HG03354 (cell line): ENCODE results near the gene SCRT2.
"Not testable (repeated sequence)": the region's sequence is repeated elsewhere in the genome, so short reads cannot be mapped to it uniquely, and the experiment has no call there.

Source experiments
- ATAC-seq: cut with Tn5 transposase; IDR thresholded peaks from one replicate; pipeline ENCODE4 v1.9.1; 2021; ENCODE audit warnings: mild to moderate bottlenecking; ENCODE audit not compliant: unreplicated experiment, poor library complexity, severe bottlenecking

The SCRT2 gene

DNA sequence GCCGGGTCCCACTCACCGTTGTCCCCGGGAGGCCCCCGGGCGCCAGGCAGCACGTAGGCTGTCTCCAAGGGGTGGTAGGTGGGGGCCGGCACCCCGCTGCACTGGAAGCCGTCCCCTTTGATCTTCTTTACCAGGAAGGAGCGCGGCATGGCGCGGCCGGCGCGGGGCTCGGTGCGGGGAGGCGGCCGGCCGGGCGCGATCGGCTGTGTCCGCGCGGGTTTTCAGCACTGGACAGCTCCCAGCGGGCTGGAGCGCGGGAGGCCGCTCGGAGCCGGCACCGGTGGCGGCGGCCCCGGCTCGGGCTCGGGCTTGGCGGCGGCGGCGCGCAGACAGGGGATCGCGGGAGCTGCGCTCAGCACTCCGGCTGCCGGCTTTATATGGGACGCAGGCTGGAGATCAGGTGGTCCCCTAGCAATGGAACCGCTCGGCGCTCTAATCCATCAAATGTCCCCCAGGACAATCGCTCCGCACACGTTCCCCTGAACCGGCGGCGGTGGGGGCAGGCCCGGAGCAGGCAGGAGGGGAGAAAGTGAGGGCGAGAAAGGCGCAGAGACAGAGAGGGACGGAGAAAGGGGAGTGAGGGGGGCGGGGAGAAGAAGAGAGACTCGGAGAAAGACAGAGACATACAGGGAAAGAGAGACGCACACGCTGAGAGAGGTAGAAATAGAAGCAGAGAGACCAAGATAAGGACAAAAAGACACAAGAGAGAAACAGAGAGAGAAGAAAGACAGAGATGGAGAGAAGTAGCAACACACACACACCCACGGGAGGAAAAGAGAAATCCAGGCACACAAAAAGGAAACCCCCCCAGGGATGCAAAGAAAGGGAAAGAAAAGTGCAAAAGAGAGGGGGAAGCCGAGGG is at the start of gene SCRT2:
TSS of gene SCRT2 (minus strand) at position 350 of the 862 bp plus-strand sequence. CDS start at position 149, 201 bp downstream.
- ATAC-seq = no peak

GRCh38 chr20:724797-725196 is 49.2 kb upstream of the SCRT2 start:
- not testable (repeated sequence) for ATAC-seq

DNA sequence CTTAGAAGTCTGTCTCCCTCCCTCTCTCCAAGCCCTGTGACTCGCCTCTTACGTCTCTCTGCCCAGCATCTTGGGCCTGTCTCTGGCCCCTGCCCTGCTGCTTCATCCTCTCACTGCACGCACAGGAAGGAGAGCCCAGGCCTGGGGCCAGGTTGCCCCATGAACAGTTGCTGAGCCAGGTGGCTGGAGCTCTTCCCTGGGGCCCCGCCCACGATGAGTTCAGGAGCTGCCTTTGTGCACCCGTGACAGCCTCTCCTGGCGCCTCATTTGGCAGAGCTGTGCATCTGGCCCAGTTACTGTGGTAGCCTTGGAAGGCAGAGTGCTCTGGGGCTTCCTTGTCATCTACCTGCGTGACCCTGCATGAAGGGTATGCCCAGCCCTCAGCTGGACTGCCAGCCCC is 48.2 kb upstream of the SCRT2 start:
- no peak for ATAC-seq

GRCh38 chr20:722822-723644 is 47.4 kb upstream of the SCRT2 start:
- no peak for ATAC-seq

DNA sequence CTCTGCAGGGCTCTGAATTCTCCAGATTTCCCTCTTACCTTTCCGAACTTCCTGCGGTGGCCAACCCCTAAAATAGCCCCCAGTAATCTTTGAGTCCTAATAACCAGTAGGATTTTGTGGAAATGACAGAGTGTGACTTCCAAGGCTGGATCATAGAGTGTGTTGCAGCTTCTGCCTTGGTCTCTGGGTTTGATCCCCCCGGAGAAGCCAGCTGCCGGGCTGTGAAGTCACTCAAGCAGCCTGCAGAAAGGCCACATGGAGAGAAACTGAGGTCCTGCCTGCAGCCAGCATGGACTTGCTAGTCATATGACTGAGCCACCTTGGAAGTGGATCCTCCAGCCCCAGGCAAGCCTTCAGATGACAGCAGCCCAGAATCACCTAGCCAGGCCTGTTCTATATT is 46.3 kb upstream of the SCRT2 start:
- ATAC-seq = no peak

DNA sequence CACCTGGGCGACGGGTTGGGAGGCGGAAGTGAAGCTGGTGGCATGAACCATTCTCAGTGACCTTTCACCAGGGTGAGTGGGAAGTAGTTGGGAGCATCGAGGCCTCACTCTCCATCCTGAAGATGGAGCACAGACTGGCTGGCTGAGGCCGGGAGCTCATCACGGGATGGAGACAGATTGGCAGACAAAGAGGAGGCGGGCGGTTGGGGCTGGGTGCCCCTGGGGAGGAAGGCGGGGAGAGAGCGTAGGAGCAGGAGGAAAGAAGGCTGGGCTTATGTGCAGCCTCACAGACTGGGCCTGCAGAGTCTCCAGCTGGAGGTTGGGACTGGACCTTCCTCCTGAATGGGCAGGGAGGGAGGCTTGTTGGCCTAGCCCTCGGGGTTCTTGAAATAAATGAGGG is 44.2 kb upstream of the SCRT2 start:
- no peak for ATAC-seq

DNA sequence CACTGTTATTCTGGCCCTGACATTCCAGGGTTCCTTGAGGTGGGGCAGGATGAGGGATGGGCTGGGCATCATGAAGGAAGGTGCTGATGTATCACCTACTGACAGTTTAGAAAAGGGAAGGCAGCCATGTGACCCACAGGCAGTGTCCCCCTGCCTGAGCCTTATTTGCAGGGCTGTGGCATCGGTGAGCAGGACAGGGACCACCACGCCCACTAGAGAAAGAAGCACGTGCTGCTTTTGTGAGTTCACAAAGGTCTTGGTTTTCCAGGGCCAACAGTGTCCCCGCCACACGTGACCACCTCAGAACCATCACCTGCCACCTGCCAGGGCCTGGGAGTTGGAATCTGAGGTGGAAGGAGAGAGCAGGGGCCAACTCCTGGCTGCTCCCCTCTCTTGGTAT is 43.5 kb upstream of the SCRT2 start:
- ATAC-seq = no peak

GRCh38 chr20:717832-718231 is 42.2 kb upstream of the SCRT2 start:
- ATAC-seq = no peak

GRCh38 chr20:717271-717670 is 41.7 kb upstream of the SCRT2 start:
- ATAC-seq = no peak

- ATAC-seq = no peak
These were observed 38.9 kb upstream of the SCRT2 start for GRCh38 chr20:714453-714852.

DNA sequence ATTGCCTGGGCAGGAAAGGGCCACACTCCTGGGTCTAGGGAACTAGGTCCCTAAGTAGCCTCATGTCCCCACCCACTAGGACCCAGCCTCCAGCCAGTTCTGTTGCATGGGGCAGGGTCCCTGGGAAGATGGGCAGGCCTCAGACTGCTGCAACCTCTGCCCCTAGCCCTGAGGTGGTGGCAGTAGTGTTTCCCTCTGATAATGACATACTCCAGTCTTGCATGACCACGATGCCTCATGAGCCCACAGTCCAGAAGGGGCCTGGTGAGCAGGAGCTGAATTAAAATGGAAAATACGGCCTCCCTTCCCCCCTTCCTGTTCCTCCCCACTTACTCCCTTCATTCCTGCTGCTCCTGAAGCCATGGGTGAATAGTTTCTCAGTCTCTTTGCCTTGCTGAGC is 36.0 kb upstream of the SCRT2 start:
- no peak for ATAC-seq

DNA sequence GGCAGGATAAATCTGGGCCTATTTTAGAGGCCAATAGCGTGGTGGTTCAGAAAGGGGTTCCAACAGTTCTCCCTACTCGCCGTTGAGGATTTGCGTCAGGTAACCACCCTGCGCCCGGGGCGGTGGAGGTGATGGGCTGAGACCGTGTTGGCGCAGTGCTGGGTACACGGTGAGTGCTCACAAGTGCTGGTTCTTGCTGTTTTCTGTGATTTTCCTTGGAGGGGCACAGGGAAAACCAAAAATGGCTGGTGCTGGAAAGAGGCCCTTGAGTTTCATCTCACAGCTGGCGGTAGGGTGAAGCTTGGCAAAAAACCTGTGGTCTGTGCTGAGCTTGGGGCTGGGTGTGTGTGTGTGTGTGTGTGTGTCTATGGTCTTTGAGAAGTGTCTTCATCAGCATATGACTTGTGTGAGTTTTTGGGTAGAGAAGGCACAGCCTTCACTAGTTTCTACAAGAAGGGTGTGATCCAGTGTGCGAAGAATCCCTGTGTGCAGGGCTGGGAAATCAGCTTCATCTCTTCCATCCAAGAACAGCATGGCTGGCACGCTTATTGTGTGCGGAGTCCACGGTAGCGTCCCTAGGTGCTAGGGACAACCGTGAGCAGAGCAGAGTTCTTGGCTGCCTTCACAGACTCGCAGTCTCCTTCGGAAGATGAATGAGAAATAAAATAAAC is 35.3 kb upstream of the SCRT2 start:
- no peak for ATAC-seq

GRCh38 chr20:709991-710779 is 34.6 kb upstream of the SCRT2 start:
- ATAC-seq = no peak

DNA sequence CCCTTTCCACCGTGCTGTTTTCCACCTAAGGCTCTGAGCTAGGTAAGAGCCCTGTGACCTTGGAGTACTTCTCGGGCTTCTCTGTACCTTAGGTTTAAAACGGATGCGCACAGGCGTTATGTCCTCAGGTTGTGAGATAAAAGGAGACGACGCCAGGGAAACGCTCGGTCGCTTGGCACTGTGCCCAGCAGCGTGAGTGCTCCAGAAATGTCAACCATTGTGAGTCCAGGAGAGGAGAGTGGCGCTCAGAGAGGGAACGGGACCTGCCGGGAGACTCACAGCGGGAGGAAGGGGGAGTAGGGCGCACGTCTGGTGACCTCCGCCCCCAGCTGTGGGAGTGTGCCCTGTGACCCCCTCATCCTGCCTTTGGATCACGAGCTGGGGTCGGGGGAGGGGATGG is 33.8 kb upstream of the SCRT2 start:
- no peak for ATAC-seq

GRCh38 chr20:708956-709355 is 33.4 kb upstream of the SCRT2 start:
- no peak for ATAC-seq

DNA sequence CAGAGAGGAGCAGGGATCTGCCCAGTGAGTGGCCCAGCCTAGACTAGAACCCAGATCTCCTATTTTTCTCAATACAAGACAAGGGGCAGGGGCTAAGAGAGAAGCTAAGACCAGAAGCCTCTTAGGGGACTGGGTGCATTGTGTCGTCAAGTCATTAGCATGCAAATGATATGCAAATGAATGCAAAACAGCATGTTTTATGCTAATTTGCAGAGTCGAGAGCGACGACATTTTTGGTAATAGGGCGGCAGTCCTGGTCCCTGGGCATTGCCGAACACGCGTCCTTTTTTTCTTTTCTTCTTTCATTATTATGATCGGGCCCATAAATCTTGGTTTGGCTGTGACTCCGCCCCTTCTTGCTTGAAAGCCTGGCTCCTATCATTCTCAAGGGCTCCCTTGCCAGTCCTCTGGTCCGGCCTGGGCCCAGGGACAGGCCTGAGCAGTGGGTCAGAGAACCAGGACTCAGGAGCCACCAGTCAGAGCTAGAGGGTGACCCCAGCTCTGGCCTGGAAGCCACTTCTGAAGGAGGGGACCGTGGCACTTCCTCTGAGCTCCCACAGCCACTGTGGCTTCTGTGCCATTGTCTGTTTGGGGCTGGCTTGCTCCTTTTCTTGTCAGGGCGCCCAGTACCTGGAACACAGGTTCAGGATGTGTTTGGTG is 32.0 kb upstream of the SCRT2 start:
- no peak for ATAC-seq

GRCh38 chr20:706366-706885 is 30.8 kb upstream of the SCRT2 start:
- ATAC-seq = no peak

DNA sequence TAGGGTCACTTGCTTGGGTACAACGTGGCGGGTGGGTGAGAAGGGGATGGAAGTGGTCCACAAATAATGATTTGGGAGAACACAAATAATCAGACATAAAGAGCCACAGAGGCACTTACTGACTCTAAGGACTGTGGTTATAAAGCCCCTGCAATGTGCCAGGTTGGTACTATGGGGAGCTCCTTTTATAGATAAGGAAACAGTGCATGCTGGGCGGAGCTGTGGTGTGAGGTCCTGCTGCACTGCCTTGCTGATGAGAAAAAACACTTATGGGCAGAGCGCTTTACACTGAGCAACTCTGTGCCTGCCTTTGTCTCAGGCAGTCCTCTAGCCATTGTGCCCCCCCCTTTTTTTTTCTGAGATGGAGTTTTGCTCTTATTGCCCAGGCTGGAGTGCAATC is 29.1 kb upstream of the SCRT2 start:
- no peak for ATAC-seq

DNA sequence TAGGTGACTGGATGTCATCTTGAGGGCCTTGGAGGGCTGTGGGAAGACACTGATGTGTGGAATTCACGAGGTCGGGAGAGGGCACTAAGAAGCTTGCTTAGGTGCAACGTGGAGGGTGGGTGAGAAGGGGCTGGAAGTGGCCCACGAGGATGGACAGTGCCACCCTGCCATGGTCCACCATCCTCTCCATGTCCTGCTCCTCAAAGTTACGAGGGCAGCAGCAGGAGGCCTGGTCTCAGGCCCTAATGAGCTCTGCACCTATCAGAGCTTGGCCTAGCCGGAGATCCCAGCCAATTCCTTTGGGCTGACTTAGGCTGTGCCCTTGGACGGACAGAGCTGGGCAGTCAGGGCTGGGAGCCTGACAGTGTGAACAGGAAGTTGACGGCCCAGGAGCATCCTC is 27.8 kb upstream of the SCRT2 start:
- no peak for ATAC-seq
